HG02885 (cell line): Measurements from ENCODE around the gene AMFR.

Experiments
- ATAC-seq: cut with Tn5 transposase; IDR thresholded peaks from one replicate; pipeline ENCODE4 v1.9.1; 2021; ENCODE audit warnings: mild to moderate bottlenecking; ENCODE audit not compliant: unreplicated experiment, poor library complexity

Gene AMFR

DNA sequence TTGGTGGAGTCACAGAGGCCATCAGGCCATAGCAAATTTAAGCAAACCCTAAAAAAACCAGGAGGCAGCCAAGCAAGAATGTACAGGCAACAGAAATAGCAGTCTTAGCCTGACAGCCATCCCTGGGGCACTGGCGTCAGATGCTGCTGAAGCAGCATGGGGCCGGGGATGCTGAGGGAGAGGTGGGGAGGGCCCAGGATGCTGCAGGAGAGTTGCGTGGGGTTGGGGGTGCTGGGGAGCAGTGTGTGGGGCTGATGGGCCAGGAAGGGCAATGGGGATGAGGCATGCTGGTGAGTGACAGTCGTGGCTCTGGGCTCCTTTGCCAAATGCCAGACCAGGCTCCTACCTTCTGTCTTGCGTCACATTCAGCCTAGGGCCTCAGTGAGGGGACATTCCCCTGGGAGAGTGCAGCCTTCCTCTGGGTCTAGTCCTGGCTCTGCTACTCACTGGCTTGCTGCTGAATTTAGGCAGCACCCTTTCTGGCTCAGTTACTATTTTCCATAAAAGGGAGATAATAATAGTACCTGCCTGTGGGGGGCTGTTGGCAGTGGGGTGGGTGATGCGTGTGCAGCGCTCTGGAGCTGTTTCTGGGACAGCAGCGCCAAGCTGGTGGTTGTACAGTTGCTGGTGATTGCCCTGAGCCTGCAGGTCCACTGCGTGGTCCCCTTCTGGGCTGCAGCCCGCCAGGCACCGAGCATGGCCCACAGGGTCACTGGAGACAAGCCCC is 88.1 kb downstream of the AMFR start:
- ATAC-seq, result no peak

- ATAC-seq, result no peak
Observed at GRCh38 chr16:56336711-56337110, 88.6 kb downstream of the AMFR start.

DNA sequence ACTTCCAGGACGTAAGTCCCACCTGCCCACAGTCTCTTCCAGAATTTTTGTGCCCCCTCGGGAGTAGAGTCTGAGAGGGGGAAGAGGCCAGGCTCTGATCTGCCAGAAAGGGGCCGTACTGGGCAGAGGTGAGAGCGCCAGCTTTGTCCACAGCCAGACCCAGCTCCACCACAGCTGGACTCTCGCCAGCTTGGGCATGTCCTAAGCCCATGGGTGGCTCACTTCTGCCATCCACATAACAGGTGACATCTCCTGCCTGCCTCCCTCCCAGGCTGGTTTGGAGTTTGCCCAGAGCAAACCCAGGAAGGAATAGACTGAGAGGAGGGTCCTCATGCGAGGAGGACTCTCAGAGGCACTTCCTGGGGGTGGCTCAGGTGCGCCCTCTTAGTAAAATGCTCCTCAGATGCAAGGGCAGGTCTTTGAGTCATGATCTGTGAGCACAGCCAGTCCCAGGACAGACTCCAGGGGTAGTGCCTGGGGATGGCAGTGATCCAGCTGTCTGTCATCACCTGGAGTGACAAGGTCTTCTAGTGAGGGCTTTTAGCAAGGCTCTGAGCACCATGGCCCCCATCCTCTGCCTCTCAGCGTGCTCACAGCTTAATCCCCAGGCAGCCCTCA is 89.2 kb downstream of the AMFR start:
- no peak for ATAC-seq

- no peak for ATAC-seq
Observed at GRCh38 chr16:56334761-56335160, 90.6 kb downstream of the AMFR start.

DNA sequence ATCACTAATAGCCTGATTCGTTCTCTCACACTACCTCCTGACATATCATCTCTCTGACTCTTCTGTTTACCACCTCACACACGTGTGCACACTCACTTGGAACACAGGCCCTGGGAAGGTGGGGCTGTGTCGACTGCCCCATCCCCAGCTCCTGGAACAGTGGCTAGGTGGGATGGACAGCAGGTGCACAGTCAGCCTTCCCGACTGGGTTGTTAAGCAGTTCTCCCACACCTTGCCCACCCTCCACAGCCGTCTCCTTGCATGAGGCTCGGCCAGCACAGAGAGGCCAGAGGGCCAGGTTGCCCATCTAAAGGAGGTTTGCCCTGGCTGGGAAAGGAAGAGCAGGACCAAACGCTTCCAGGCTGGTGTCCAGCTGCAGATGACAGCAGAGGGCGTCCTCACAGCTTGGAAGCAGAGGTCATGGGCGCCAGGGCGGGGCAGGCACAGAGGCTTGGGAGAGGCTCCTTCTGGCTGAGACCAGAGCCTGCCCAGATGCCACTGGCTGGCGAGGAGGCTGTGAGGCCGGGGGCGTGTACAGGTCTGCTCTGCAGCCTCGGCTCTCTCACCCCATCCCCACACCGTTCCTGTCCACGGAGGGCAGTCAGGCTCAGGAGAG is 92.8 kb downstream of the AMFR start:
- no peak for ATAC-seq

GRCh38 chr16:56331915-56332314 is 93.4 kb downstream of the AMFR start:
- ATAC-seq, result no peak

DNA sequence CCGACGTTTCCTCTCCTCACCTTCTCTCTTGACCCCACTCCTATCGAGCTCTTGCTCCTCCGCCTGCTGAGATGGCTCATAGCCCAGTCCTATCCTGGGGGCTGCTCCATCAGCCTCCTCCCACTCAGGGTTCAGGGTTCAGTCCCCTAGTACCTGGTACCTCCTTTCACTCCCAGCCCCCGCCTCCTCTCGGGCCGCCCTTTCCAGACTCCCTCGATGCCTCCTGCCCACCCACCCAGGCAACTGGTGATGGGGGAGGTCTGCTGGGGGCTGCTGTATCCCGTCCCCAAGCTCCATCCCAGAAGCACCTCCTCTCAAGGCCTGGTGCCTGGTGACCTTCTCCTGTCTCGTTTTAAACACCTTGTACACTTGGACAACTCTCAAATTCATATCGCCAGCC is 93.9 kb downstream of the AMFR start:
- no peak for ATAC-seq

DNA sequence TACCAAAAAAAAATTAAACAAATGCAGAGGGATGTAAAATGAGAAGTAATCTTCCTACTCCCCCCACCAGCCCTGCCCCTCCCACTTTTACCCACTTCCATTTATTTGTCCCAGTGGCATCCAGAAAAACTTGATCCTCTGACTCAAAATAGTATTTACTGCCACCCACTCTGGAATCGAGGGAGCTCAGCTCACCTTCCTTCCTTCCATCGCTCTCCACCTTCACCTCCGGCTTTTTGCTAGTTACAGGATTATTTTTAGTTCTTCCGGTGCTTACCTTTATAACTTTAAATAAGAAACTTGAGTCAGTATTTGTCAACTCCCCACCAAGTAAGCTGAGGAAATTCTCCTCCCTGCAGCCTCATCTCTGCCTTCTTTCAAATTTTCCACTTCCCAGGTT is 94.9 kb downstream of the AMFR start:
- ATAC-seq, result no peak

- no peak for ATAC-seq
Observed at GRCh38 chr16:56329887-56330286, 95.5 kb downstream of the AMFR start.

DNA sequence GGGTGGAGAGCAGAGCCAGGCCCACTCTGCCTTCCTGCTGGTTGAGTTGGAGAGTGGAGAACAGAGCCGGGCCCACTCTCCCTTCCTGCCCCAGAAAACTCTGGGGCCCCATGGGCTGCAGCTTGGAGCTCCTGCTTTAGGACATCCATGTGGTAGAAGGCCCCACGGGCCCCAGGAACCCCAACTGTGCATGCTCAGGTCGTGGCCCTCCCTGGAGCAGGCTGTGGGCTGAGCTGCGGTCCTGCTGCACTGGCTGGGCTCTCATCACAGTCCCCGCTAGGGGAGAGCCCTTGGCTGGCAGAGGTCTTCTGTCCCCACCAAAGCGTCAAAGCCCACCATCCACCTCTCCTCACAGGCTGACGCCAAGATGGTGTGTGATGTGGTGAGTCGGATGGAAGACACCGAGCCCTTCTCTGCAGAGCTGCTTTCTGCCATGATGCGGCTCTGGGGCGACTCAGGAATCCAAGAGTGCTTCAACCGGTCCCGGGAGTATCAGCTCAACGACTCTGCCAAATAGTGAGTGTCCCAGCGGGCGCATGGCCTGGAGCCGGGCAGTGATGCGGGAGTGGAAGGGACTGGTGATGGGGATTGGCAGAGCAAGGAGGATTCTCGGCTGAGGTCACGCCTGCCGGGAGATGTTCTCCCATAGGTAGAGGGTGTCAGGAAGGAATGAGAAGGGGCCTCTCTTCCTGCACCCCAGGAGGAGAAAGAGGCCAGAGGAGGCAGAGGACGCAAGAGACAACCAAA is 96.9 kb downstream of the AMFR start:
- no peak for ATAC-seq

DNA sequence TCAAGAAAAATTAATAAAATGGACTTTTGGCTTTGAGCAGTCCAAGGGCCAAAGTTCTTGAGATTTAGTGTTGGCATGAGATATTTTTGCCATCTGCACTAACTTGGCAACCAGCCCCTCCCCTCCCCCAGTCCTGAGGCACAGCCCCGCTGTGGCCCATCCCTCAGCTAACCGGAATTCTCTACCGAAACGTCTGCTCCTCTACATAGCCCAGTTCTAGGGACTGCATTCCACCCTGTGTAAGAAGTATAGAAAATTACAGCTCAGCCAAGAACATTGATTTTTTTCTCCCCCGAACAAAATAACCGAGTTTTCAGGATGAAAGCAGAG is 97.5 kb downstream of the AMFR start:
- ATAC-seq, result no peak

DNA sequence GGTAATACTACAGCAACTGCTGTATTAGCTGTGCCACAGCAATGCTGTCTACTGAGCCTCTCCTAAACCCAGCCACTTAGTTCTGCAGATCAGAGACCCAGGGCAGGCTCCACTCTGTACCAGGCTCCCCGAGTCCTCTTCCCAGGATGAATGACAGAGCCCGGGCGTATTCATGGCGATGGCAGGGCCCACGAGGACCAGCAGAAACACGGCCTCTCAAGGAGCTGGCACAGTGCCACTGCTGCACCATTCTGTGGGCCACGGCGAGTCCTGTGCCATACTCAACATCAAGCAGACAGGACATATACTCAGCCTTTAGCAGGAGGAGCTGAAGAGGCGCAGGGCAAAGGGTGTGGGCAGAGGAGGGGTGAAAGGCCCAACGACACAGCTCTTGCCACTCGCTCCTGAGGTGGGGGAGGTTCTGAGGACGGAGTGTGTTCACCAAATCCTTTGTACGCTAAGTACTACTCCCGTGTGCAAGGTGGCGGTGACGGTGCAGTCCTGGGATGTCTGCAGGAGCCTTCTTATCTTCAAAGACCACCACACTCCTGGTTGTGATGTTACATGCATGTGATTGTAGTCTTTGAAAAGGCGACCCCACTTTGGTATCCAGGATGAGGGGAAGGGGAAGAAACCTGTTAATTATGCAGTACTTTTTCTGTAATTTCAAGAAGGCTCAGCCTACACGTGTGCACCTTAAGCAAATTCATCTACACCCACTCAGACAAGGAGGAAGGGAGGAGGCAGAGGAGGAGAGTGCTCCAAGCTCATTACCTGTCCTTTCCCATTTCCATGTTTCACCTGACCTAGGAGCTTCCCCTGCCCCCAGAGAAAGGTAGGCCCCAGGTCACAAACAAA is 98.0 kb downstream of the AMFR start:
- ATAC-seq, result no peak

DNA sequence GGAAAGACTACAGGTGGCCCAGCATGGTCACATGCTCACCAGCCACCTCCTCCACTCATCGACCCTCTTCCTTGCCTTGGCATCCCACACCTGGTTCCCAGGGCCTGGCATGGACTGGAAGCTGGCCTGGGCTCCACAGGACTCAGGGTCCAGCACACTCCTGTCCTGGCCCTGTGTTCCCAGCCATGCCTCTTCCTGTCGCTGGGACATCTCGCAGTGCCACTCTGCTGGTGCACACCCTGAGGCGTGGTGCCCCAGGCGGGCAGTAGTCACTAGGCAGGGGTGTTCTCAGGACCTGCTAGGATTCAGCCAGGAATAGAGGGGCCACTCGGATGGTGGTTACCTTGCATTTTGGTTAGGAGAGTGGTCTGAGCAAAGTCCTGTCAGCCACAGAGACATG is 99.4 kb downstream of the AMFR start:
- no peak for ATAC-seq

GRCh38 chr16:56324406-56324805 is 100.9 kb downstream of the AMFR start:
- no peak for ATAC-seq

- no peak for ATAC-seq
Observed at GRCh38 chr16:56321571-56321970, 103.8 kb downstream of the AMFR start.

DNA sequence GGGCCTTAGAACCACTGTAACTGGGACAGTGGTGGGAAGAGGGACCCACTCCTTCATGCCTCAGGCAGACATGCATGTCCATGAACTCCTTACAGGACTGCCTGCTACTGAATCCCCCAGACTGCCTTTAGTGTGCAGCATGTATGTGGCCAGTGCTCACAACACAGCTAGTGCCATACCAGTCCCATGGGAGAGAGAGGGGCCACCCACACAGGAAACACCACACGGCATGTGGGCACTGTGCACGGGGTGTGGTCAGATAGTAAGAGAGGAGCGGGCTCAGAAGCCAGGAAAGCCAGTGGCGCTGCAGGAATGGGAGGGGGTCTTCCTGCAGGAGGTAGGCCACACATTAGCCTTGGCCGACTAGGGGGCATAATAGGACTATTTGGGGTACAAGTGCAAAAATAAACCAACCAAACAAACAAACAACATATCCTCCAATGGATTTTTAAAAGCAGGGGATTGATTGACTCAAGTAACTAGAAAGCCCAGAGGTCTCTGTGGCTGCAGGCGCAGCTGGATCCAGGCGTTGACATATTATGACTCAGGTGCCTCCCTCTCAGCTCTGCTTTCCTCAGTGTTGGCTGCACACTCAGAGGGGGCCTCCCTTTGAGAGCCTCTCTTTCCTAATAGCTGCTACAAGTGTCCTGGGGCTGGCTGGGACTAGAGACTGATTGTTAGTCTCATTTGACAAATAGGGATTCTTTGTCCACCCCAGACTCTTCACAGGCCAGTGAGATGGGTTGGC is 104.4 kb downstream of the AMFR start:
- no peak for ATAC-seq

DNA sequence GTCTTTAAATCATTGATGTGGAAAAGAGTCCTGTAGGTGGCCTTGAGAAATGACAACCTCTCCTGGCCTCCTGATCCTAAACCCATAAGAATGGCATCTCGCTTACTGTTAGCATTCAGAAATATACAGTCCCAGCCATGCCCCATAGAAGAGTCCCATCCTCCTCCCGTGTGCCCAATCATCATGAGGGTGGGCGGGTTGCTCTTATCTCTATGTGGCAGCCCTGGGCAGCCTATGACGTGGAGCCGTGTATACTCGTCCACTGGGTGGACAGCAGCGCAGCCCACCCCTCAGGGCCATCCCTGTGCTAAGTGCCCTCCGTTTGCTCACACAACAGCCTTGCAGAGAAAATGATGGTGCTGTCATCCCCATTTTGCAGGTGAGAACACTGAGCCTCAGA is 105.3 kb downstream of the AMFR start:
- no peak for ATAC-seq

GRCh38 chr16:56319376-56319775 is 106.0 kb downstream of the AMFR start:
- no peak for ATAC-seq

GRCh38 chr16:56318827-56319140 is 106.6 kb downstream of the AMFR start:
- no peak for ATAC-seq
